ENCODE results near the gene FLVCR1.

The FLVCR1 gene

GRCh38 chr1:212916481-212917133 lies 58.5 kb downstream of the FLVCR1 start:
- no peak for DNase-seq

DNA sequence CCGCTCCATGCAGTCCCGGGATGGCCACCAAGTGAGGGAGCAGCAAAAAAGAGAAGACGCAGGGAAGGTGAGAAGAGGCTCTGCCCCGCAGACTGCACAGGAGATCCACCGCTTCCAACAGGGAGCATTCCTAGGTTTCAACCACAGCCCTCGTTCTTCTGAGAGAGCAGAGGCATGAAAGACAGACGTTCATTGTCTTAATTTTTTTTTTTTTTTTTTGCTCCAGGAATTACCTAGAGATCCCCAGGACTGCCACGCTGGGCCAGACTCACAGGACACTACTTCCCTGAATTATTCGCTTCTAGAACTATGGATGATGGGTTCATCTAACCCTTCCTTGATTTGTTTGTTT lies 59.0 kb downstream of the FLVCR1 start:
- no peak for DNase-seq

GRCh38 chr1:212917858-212918257 lies 59.8 kb downstream of the FLVCR1 start:
- no peak for DNase-seq

DNA sequence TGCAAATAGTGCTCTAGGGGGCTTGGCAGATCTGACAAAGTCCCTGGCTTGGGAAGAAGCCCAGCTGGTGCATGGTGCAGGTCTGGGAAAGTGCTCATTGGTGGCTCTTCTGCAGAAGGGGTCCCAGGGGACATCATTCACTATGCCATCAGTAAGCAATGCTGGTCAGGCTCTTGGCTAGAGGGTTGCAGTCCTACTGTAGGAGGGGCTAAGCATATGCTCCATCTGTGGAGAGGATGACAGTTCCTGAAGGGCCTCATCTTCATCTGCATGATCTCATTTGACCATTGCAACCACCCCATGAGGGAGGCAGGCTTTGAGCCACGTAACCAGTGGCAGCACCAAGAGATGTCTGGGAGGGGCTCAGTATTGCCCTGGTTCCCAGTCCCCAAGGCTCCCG lies 60.7 kb downstream of the FLVCR1 start:
- no peak for DNase-seq

GRCh38 chr1:212920246-212920645 lies 62.2 kb downstream of the FLVCR1 start:
- DNase-seq = no peak

DNA sequence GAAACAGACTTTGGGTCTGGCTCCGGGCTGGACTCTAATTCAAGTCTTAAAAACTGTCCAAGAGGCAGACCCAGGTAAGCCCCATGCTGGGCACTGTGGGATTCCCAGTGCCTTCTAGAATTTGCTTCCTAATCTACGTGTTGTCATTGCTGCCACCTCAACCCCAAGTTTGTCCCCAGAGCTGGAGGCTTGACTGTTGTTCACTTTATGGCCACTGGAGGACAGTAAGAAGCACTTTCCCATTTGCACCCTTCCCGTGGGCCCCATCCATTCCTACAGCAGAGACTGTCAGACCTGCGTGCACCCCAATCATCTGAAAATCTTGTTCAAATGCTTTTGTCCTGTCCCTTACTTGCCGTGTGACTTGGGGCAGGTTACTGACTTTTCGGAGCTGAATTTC lies 62.8 kb downstream of the FLVCR1 start:
- DNase-seq = no peak

DNA sequence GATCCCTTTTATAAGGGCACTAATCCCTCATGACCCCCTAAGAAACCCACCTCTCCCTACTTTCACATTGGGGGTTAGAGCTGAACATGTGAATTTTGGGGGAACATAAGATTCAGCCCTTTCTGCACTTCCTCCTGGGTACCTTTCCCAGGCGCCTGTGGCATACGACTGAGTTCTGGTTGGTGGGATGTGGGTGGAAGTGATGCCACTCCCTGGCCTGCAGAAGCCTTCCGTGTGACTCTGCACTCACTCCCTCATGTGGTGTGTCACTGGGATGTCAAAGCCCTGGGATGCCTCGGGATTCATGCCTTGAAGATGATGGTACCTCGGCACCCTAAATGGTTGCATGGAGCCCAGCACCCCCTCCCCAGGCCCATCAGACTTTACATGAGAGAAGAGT lies 63.9 kb downstream of the FLVCR1 start:
- DNase-seq = no peak

DNA sequence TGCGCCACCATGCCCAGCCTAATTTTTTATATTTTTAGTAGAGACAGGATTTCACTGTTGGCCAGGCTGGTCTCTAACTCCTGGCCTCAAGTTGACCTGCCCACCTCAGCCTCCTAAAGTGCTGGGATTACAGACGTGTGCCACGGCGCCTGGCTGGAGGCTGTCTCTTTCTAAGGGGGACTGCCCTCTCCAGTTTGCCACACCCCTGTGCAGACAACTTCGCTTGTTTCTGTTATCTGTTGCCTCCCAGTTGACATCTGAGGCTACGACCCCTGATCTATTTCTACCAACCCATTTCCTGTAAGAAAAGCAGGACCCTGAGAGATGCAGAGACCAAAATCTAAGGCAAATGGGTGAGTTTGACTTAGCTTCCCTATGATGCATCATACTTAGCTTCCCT lies 68.3 kb downstream of the FLVCR1 start:
- no peak for DNase-seq

GRCh38 chr1:212928323-212929291 lies 70.5 kb downstream of the FLVCR1 start:
- DNase-seq = no peak

DNA sequence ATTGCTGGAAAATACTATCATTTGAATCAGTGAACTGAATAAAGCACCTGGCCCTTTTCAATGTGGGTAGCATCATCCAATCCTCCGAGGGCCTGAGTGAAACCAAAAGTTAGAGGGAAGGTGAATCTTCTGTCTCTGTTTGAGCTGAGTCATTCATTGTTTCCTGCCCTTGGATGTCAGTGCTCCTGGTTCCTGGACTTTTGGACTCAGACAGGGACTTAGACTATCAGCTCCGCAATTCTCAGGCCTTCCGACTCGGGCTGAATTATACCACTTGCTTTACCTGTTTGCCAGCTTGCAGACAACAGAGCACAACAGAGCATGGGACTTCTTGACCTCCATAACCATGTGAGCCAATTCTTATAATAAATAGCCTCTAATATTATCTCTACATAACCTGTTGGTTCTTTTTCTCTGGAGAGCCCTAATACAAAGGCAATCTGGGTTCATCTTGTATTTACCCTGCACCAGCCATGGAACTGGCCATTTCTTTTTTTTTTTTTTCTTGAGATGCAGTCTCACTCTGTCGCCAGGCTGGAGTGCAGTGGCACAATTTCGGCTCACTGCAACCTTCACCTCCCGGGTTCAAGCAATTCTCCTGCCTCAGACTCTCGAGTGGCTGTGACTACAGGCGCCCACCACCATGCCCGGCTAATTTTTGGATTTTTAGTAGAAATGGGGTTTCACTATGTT lies 73.1 kb downstream of the FLVCR1 start:
- DNase-seq = no peak

GRCh38 chr1:212933815-212934471 lies 75.9 kb downstream of the FLVCR1 start:
- DNase-seq = no peak

DNA sequence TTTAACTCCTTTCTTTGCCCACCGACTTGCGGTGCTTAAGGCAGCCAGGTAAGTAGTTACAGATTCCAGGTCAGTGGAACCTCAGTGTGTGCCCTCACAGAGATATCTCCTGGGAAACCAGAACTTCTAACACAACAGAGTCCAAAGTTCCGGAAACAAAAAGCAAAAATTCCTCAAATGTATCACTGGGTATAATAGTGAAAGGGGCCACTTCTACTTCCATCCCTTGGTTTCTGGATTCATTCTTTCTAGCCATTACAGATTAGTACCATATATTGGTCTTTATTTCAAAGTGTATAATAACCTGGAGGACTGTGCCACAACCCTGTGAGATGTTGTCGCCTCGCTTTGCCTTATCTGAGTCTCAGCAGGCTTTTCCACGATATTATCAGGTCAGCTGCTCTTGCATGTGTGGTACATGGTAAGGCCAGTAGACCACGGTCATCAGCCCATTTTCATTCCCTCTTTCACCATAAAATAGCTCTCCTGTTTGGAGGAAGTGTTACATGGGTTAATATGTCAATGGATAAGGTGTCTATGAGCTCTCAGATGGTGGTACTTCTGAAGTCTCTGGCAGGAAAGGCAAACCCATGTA lies 77.4 kb downstream of the FLVCR1 start:
- DNase-seq = no peak

GRCh38 chr1:212937034-212937433 lies 79.0 kb downstream of the FLVCR1 start:
- DNase-seq = no peak

GRCh38 chr1:212938846-212939245 lies 80.8 kb downstream of the FLVCR1 start:
- DNase-seq = no peak

- DNase-seq = no peak
Observed at GRCh38 chr1:212941452-212941851, 83.4 kb downstream of the FLVCR1 start.

GRCh38 chr1:212942679-212943392 lies 84.8 kb downstream of the FLVCR1 start:
- no peak for DNase-seq

- DNase-seq = no peak
Observed at GRCh38 chr1:212943393-212943710, 85.3 kb downstream of the FLVCR1 start.

DNA sequence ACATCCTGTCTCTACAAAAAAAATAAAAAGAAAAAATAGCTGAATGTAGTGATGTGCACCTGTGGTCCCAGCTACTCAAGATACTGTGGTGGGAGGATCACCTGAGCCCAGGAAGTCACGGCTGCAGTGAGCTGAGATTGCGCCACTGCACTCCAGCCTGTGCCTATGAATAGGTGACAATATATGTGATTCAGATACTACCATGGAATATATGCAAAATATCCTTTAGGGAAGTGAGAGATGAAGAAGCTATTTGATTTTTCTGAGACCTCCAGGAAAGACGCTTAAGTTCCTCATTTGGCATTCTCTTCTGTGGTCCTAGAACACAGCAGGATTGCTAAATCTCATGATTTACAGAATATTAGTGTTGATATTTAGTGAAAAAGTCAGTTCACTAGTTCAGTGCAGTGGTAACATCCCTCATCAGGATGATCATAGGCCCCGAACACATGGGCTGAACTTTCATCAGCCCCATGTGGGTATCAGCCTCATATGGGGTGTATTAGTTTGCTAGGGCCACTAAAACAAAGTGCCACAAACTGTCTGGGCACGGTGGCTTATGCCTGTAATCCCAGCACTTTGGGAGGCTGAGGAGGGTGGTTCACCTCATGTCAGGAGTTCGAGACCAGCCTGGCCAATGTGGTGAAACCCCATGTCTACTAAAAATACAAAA lies 86.3 kb downstream of the FLVCR1 start:
- no peak for DNase-seq

GRCh38 chr1:212945056-212945455 lies 87.0 kb downstream of the FLVCR1 start:
- DNase-seq = no peak

DNA sequence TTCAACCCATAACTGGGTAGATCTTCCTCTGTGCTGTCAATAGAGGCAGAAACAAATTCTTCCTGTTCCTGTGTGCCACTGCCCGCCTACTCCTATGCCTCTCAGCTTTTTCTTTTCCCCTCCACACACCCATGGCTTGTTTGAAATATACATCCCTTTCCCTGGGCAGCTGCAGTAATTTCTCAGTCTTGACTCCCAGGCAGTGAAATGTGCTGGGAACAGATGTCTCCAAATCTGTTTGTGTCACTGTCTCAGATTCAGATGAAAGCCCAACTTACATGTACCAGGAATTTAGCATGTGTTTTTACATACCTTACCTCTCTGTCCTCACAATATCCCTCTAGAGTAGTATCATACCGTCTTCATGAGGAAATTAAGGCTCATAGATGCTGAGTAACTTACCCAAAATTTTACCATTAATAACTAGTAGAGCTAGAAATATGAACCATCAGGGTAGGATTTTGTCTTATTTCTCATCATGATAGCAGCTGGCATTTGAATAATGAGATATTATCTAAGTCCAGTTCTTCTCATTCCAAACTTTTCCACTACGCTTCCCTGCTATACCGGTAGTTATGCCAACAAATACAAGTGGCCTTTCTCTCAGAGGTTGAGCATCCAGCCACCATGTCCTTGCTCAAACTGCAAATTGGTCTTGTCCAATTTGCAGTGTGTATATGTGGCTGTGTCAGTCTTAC lies 87.5 kb downstream of the FLVCR1 start:
- no peak for DNase-seq

- no peak for DNase-seq
Observed at GRCh38 chr1:212946872-212947271, 88.8 kb downstream of the FLVCR1 start.
